Stimulated activated CD4-positive, alpha-beta T cell treated with anti-CD3 and anti-CD28 coated beads, Interleukin-1b, Interleukin-23, amount 100 ng/mL, for 48 hours (primary cell): ENCODE data around the gene HLCS.
A peak's percentile ranks its signal among the peaks of the same experiment; 100 is the strongest.

ENCODE experiments used
- DNase-seq: peaks from one replicate; pipeline ENCODE4 v3.0.0-alpha.2; 2020

The HLCS gene

DNA sequence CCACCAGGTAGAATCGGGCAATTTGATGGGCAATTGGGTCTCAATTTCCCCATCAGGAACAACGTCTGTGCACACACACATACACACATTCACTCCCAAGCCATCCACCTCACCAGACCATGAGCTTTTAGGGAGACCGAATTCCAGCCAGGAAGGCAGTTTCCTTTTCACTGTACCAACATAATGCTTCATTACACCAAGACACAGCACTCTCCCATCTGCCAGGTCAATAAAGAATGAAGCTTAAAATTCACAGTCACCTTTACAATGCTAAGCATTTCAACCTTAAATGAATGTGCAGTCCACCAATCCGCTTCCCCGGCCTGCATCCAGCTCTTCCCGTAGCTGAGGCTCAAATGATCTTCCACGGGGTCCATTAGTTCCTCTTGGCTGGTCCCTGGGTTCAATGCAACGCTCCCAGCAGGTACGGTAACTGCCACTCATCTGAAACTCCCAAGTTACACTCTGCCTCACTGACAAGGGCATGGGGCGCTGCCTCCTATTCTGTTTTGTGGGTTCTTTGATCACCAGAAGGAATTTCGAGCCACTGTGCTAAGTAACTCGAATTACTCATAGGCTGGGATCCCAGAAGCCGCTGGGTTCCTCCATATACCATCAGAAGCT lies 162.5 kb downstream of the HLCS start:
- no peak for DNase-seq

DNA sequence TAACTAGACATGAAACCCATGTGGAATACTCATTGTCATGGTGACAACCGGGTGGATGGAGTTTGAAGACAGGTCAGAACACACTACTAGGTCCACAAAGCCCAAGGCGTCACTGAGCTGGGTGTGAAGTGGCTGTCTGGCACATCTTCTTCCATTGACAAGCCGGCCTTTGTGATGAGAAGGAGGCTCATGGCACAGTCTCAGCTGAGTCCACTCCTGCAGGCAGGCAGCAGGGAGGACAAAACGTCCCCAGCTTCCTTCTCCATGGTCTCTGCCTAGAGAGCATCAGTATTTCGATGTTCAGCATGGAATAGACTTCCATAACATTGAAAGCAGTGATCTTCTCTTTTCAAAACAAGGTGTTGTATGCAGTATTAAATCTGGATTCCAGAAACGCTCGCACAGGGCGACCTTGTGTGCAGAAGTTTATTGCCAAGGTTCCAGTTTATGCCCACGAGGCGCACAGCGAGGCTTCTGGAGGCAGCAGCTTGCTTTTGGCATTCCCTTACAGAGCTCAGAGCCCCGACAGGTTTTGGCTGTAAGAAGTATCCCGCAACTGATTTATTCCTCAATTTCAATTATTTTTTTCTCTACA lies 163.3 kb downstream of the HLCS start:
- DNase-seq, result no peak

DNA sequence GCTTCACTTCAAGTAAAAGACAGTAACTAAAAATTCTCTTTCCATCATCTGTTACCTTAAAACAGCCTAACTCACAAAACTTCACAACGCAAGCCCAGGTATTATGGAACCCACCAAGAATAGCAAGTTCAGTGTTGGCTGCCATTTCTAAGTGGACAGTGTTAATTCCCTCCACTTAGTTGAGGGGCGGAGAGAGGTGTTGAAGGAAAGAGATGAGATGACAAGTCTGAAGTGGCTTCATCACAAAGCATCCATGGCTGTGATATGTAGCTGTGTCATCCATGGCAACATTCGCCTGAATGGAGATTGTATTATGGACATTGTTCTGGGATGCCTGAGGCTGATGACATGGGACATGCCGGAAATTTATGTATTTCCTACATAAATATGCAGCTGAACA lies 165.7 kb downstream of the HLCS start:
- no peak for DNase-seq

DNA sequence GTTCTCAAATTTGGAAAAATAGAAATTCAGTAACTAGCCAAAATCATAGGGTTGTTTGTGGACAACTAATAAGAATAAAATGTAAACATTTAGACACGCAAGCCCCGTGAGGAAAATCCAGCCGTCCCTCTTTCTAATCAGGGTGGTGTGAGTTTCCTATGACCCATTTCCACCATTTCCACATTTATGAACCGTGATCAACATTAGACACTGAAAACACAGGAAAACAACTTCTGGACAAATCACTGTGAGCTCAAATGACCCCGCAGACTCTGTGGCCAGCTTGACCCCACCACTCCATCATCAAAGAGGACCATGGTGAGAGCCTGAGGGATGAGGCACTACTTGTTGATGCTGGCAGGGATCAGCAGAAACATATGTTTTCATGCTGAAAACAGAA lies 166.6 kb downstream of the HLCS start:
- DNase-seq, result no peak

DNA sequence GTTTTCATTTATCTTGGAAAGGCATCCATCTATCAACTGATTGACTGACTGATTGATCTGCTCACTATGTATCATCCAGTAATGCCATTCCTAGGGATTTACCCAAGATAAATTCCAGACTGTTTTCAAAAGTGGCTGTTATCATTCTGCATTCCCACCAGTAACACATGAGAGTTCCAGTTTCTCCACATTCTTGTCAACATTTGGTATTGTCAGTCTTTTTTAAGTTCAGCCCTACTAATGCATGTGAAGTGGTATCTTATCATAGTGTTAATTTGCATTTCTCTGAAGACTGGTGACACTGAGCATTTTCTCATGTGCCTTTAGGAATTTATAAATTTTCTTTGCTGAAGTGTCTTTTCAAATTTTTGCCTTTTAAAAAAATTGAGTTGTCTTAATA lies 168.0 kb downstream of the HLCS start:
- DNase-seq, result no peak

DNA sequence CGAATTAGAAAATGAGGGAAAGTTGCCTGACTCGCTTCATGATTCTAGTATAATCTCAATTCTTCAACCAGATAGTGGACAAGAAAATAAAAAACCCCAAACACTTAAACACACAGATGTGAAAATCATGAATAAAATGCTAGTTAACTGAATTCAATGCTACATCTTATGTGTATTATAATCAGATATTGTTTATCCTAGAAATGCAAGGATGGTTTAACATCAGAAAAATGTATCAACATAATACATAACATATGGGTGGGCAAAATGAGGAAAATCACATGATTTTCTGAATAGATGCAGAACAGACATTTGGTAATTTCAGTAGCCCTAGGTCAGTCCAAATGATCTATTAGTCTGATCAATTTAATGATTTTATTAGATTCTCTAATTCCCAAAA lies 170.4 kb downstream of the HLCS start:
- DNase-seq, result no peak

DNA sequence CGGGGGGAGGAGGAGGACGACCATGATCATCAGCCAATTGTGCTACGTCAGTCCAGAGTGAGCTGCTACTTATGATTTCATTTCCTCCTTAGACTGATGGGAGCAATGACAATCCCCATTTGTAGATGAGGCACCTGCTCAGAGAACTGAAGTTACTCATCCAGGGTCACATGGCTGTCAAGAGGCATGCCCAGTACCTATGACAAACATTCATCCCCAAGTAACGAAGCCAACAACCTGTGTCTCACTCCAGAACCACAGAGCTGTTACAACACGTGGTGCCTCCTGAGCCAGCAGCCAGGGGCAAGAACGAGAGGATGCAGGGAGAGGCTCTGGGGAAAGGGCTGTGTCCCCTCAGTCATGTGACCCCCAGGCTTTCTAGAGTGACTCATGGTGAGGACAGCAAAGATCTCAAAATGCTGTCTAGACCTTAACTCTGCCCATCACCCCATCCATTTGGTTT lies 173.9 kb downstream of the HLCS start:
- peak; percentile 38 for DNase-seq

DNA sequence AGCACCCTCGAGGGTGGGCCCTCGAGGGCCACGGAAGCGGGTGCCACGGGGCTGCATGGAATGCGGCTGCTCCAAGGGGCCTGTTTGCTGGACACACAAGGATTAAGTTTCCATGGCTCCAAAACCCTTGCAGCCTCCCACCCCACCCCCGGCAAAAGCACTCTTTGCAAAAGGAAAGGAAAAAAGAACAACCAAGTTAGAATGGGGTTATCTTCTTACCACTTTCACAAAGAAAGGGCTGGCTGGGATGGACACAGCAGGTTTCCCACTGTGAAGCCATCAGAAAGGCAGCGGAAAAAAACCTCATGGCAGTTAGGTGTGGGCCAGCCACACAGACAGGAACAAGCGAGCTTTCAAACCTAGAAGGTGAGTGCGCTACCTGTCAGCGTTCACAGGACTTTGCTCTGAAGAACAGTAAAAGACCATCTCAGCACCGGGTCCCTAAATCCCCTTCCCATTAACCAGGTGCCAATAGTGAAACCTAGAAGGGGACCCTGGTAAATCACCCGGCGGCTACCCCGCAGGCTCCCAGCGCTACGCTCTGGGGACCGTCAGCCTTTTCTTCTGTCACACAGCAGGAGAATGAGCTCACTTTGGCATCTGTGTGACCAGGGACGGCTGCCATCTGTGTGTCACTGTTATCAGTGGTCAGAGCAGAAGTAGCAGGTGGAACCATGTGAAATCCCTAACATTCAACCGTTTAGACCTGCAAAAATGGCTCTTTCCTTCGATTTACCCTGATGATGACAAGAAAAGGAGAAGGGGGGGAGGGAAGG lies 174.6 kb downstream of the HLCS start:
- DNase-seq, result no peak

DNA sequence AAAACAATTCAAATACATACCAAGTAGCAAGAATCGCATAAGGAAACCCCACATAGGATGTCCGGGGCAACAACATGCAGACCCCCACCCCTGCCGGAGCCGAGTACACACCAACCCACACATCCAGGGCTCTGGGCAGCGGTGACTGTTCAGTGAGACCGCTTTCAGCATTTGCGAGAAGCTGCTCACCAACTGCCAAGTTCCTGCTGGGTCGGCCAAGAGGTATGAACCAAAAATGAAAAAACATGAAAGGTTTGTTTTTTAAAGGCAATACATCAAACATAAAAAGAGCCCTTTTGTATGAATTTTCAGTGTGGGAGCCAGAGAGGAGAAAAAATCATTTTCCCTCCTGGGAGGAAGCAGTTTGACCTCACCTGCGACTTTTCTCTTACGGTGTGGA lies 175.3 kb downstream of the HLCS start:
- no peak for DNase-seq

DNA sequence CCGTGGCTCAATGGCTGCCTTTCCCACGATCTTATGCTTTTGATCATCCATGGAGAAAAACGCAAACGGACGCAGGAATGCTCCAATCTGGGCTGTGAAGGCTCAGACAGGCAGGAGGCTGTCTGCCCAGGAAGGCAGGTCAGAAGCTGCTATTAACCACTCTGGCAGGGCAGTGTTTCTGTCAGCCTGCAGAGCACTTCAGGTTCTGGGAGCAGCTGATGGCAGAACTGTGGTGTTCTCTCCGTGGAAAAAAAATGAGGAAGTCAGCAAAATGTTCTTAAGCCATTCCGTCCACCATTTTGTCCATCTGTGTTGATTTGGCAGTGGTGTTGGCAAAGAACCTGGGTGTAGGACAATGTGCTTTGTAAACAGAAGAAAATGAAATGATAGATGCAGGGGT lies 175.9 kb downstream of the HLCS start:
- no peak for DNase-seq

DNA sequence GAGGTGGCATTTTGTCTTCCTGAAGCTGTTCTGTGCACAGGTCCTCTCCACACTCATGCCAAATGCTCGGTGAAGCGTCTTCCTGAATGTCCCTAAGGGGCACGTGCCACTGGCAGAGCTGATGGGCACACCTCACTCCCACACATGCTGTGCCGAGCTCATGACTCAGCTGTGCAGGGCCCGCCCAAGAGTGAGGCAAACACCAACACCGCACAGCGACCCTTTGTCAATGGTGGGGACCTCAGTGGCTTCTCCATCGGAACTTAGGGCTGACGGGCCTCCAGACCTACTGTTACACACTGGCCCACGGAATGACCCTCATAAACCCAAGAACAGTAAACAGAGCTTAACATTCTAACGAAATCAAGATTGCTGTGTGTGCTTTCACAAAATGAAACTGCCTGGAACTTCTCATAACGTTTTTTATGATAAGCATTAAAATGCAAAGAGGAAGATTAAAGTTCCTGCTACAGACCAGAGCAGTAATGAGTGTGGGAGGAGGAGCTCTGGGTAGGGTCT lies 178.3 kb downstream of the HLCS start:
- DNase-seq, result no peak

DNA sequence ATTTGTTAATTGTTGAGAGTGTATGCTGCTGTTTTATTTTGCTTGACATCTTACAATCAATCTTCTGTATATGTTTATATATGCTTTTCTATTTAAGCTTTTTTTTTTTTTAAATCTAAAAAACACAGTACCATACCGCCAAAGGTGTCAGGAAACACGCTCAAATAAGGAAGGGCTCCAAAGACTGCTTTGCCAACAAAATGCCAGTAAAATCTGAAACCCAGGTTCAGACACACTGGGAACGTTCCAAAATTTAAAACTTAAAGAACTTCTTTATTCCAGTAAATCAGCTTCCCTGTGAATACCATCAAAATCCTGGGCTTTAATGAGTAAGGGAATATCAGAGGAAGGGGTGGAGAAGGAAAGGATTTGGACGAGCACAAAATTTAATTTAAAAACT lies 180.3 kb downstream of the HLCS start:
- DNase-seq, result no peak

DNA sequence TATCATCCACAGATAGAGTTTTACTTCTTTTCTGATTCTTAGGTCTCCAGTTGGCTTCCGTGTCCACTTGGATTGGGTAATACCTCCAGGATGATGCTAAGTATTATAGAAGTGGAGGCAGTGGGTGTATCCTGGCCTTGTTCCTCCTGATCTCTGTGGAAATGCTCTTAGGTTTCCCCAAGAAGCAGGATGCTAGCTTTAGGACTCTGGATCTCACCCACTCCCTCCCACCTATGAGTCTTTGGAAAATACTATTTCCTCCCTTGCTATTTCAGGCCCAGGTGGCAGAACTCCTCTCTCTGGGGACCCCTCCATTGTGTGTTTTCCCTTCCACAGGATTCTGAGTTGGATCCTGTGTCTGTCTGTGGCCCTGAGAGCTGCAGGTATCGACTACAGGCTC lies 180.9 kb downstream of the HLCS start:
- no peak for DNase-seq

DNA sequence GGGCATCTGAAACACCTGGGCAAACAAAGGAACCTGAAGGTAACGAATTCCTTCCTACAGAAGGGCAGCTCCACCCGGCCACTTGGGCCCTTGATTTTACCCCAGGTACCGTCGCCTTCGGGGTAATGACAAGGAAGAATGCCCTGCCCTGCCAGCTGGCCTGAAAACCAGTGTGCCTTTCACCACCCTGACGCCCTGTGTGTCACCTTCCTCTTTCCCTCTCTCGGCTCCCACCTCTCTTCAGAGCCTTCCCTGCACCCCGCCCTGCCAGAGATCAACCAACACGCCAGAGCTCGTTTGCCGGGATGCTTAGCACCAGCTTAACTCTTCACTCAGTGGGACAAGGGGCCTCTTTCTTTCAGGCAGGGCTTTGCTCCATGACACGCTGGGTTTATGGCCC lies 181.5 kb downstream of the HLCS start:
- no peak for DNase-seq

DNA sequence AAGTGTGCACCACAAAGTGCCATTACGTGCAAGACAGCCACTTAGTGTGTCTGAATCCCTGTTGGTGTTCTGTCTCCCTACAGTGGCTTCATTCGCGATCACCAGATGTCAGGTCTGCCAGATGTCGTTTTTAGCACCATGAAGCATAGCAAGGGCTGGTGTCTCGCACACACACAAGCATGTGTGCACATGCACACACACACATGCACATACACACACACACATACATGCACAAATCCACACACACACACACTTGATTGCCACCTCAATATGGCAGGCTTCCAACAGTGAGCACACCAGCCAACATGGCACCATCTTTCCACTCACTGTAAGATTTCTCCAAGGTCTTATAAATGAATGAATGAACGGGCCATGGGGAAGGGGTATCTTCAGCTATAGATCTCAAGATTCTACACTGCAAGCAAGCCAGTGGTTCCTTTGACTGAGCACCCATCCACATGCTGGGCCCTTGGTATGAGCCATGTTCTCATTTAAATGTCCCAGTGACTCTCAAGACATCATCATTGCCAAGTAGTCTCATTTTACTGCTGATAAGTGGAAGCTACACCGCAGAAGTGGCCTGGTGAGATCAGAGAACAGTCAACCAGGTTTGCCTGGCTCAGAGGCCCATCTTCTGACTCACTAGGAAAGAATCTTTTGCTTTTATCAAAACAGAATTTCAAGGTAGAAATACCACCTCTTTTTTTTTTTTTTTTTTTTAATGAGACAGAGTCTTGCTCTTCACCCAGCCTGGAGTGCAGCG lies 182.7 kb downstream of the HLCS start:
- peak; percentile 23 for DNase-seq

DNA sequence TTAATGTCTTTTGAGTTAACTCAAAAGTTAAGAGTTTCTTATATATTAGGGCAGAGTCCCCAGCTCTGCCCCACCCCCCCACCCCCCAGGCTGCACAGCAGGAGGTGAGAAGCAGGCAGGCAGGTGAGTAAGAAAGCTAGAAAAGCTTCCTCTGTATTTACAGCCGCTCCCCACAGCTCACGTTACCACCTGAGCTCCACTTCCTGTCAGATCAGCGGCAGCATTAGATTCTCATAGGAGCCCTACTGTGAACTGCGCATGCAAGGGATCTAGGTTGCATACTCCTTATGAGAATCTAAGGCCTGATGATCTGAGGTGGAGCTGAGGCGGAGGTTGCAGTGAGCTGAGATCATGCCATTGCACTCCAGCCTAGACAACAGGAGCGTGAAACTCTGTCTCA lies 185.6 kb downstream of the HLCS start:
- DNase-seq, result no peak

DNA sequence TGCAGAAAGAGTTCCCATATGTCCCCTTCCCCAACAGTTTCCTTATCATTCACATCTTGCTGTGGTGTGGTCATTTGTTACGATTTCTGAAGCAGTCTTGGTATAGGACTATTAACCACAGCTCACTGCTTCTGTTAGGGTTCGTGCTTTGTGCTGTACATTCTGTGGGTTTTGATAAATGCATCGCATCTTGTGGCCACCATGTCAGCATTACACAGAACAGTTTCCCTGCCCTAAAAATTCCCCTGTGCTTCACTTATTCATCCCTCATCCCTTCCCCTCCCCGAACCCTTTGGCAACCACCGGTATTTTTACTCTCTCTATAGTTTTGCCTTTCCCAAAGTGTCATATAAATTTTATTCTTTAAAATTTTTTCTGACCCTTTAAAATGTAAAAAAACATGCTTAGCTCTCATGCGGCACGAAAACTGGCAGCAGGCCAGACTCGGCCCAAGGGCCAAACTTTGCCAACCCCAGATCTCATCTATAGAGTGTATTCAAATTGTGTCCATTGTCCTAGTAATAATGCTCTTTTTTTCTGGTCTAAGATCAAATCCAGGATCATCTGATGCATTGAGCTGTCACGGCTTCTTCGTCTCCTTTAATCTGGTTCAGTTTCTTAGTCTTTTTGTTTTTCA lies 189.4 kb downstream of the HLCS start:
- DNase-seq, result no peak

DNA sequence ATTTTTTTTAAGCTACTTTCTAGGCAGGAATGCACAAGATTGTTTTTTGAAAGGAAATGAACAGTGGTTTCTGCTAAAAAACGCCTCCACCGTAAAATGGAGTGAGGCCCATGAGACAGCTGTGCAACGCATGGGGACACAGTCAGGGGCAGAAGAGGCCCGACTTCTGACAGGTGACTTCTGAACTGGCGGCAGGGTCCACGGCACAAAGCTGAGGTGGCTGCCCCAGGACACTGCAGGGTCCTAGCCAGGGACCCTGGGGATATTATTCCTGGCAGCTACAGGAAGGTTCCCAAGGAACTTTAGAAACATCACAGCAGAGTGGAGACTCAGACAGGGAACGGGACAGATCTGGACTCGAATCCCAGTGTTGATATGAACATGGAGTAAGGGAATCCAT lies 192.5 kb downstream of the HLCS start:
- DNase-seq, result no peak

DNA sequence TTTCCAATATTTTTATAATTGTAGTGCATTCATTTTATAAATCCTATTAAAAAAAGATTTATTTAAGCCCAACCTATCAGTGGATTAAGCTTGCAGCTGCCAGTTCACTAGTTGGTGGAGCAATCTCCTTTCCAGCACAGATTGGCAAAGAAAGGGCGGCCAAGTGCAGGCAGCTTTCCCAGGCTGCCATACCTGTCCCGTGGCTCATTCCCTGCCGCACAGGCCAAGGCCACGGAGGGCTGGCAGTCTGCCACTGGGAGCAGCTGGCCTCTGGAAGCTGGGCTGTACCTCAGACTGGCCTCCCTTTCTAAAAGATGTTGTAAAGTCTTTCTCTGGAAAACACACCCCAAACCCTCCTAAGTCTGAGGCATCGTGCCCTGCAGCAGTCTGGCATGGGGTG lies 193.4 kb downstream of the HLCS start:
- no peak for DNase-seq

DNA sequence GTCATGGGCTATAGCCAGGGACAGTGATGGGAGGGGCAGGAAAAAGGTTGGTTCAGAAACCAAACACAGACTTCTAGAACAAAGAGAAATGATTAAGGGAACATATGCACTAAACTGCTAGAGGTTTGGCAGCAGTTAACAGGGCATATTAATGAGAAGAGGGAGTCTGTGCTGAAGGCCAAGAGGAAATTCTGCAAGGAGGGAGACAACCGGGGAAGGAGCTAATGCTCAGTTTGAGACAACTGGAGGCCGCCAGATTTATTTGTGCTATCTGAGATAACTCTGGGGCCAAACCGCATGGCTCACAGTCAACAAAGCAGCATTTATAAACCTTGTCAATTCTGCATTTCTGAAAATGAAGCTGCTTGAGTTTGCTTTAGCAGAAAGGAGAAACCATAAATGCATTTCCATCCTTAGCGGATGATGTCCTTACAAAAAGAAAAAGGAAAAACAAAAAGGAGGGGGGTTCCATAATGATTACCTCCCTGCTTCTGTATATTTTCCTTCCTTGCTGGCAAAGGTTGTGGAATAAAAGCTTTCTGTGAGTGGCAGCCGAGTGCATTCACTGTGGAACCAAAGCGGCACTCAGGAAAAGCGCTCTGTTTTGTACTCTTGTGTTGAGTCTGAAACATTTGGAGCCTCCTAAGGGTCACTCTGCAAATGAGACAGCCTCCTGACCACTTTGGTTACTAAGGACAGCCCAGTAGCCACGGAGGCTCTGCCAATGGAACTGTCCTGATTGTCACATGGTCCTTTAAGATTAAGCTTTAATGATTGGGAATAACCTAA lies 197.2 kb downstream of the HLCS start:
- no peak for DNase-seq

DNA sequence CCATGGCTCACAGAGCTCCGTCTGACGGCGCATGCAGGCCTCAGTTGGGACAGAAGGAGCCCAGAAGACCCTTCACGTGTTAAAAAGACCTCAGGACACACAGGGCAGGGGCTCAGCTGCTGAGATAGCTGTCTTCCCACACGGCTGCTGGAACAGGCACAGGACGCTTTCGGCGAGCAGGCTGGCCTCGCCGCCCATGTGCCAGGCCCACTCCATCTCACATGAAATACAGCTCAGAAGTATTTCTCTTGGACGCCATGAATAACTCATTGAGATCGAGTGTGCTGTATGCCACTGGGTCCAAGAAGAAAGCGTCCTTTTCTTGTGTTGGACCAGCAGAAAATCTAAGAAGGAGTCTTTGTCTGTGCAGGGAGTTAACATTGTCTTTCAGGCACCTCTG lies 198.0 kb downstream of the HLCS start:
- DNase-seq, result no peak

DNA sequence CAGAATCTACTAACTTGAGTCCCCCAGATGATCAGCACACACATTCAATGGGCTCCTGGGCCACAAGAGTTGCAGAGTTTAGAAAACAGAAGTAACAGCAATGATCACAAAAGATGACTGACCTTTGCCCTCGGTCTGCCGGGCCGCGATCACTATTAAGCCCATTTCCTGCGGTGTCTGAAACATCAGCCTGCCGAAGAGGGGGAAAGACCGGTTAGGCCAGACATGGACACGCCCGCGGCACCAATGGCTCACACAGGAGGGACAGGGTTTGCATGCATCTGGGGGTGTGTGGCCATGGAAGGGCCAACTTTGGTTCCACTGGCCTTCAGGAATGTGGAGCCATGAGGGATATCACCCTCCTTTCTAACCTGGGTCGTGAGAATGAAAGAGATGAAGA lies 199.4 kb downstream of the HLCS start:
- DNase-seq, result no peak
